Measurements from ENCODE around the gene UST.

The UST gene

DNA sequence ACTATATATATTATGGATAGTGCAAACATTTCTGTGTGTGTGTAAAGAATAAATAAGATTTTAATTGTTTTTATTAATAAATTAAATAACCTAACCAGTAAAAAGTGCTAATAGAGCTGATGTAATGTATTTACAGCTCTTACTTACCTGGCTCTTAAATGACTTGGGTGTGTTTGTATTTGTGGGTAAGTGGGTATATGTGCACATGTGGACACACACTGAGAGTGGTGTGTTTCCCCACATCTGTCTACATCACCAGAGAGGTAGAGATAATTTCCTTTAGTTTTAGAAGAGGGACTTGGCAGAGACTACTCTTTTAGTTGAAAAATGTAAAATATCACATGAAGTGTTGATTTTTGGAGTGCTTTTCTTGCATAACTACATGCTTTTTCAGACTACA lies 76.0 kb downstream of the UST start:
- Histone ChIP-seq H3K4me1 (ENCODE audit: low read depth, poor library complexity, severe bottlenecking) (no peaks in the 10 kb centered on the region), H3K27me3 (ENCODE audit: insufficient read depth, low read depth) (no peaks in the 10 kb centered on the region), H3K79me2 (ENCODE audit: insufficient read depth, low read depth) (no peaks in the 10 kb centered on the region), H3K4me3 (IDR thresholded peaks at IDR 0.05; ENCODE audit: insufficient read depth, low read depth, low read length) (no peak overlapping the region), H3K36me3 (ENCODE audit: insufficient read depth) (no peaks in the 10 kb centered on the region), H4K20me1 (ENCODE audit: insufficient read depth) (no peaks in the 10 kb centered on the region), H3K27ac (no peak overlapping the region), H3K4me2 (no peak overlapping the region), H3K9ac (no peak overlapping the region), H2AFZ (ENCODE audit: low read depth) (no peak overlapping the region)
- TF ChIP-seq, protein P1, sequence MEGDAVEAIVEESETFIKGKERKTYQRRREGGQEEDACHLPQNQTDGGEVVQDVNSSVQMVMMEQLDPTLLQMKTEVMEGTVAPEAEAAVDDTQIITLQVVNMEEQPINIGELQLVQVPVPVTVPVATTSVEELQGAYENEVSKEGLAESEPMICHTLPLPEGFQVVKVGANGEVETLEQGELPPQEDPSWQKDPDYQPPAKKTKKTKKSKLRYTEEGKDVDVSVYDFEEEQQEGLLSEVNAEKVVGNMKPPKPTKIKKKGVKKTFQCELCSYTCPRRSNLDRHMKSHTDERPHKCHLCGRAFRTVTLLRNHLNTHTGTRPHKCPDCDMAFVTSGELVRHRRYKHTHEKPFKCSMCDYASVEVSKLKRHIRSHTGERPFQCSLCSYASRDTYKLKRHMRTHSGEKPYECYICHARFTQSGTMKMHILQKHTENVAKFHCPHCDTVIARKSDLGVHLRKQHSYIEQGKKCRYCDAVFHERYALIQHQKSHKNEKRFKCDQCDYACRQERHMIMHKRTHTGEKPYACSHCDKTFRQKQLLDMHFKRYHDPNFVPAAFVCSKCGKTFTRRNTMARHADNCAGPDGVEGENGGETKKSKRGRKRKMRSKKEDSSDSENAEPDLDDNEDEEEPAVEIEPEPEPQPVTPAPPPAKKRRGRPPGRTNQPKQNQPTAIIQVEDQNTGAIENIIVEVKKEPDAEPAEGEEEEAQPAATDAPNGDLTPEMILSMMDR (conservative IDR thresholded peaks at IDR 0.05; ENCODE audit: low read depth, low read length), result no peak

DNA sequence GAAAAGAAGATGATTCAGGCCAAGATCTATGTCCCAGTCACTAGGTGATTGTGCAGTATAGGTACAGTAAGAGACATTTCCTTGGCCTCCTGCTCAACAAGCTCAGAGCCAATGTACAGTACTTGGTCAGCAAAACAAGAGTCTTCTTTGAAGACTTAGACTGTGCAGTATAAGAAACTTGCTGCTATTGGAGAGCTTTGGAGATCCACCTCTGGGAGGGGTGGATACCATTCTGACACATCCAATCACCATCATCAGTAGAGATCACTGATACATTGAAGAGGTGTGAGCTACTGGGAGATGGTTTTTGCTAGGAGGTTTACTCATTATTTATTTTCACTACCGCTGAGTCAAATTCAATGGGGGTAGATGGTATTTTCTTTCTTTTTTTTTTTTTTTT lies 77.5 kb downstream of the UST start:
- H4K20me1 ChIP-seq (ENCODE audit: insufficient read depth), result no peaks in the 10 kb centered on the region
- H3K27ac ChIP-seq, result no peak overlapping the region
- no peaks in the 10 kb centered on the region for H3K36me3 ChIP-seq (ENCODE audit: insufficient read depth)
- H3K79me2 ChIP-seq (ENCODE audit: insufficient read depth, low read depth), result no peaks in the 10 kb centered on the region
- no peak overlapping the region for H3K9ac ChIP-seq
- no peaks in the 10 kb centered on the region for H3K4me1 ChIP-seq (ENCODE audit: low read depth, poor library complexity, severe bottlenecking)
- no peaks in the 10 kb centered on the region for H3K27me3 ChIP-seq (ENCODE audit: insufficient read depth, low read depth)
- no peak overlapping the region for H3K4me3 ChIP-seq (IDR thresholded peaks at IDR 0.05; ENCODE audit: insufficient read depth, low read depth, low read length)
- no peak overlapping the region for H2AFZ ChIP-seq (ENCODE audit: low read depth)
- TF ChIP-seq, protein P1 (conservative IDR thresholded peaks at IDR 0.05; ENCODE audit: low read depth, low read length), result no peak
- H3K4me2 ChIP-seq, result no peak overlapping the region

DNA sequence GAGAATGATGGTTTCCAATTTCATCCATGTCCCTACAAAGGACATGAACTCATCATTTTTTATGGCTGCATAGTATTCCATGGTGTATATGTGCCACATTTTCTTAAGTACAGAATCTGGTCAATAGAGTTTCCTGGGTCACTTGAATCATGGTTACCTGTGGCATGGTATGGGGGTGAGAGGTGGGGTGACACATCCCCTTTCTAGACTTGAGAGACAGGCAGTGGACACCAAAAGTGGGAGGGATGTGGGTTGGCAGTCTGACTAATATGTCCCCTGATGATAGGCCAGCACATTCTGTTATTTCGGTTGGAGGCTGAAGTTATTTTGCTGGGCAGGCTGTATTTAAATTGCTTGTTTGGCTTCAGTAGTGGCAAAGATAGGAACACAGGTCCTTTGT lies 78.1 kb downstream of the UST start:
- Histone ChIP-seq H3K27ac (no peak overlapping the region), H3K79me2 (ENCODE audit: insufficient read depth, low read depth) (no peaks in the 10 kb centered on the region), H2AFZ (ENCODE audit: low read depth) (no peak overlapping the region), H3K27me3 (ENCODE audit: insufficient read depth, low read depth) (no peaks in the 10 kb centered on the region), H3K36me3 (ENCODE audit: insufficient read depth) (no peaks in the 10 kb centered on the region), H3K4me3 (IDR thresholded peaks at IDR 0.05; ENCODE audit: insufficient read depth, low read depth, low read length) (no peak overlapping the region), H3K4me1 (ENCODE audit: low read depth, poor library complexity, severe bottlenecking) (no peaks in the 10 kb centered on the region), H4K20me1 (ENCODE audit: insufficient read depth) (no peaks in the 10 kb centered on the region), H3K9ac (no peak overlapping the region), H3K4me2 (no peak overlapping the region)
- TF ChIP-seq, protein P1 (conservative IDR thresholded peaks at IDR 0.05; ENCODE audit: low read depth, low read length), result no peak

DNA sequence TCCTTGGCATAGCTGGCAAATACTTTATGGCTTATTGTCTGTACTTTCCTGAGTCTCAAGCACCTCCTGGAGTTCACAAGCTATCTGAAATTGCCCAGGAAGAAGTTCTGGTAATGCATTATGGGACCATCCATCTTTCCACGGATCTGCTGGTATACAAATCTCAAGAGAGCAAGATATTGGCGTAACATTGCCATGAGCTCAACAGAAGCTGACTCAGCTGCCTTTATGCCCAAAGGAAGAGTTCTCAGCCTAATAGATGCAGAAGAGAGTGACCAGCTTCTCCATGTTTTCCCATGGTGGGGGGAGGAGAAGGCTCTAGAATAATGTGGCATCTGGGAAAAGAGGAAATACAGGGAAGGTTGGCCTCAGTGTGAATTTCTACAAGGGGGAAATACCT lies 78.7 kb downstream of the UST start:
- Histone ChIP-seq H3K79me2 (ENCODE audit: insufficient read depth, low read depth) (no peaks in the 10 kb centered on the region), H4K20me1 (ENCODE audit: insufficient read depth) (no peaks in the 10 kb centered on the region), H2AFZ (ENCODE audit: low read depth) (no peak overlapping the region), H3K27ac (no peak overlapping the region), H3K27me3 (ENCODE audit: insufficient read depth, low read depth) (no peaks in the 10 kb centered on the region), H3K4me2 (no peak overlapping the region), H3K36me3 (ENCODE audit: insufficient read depth) (no peaks in the 10 kb centered on the region), H3K4me3 (IDR thresholded peaks at IDR 0.05; ENCODE audit: insufficient read depth, low read depth, low read length) (no peak overlapping the region), H3K4me1 (ENCODE audit: low read depth, poor library complexity, severe bottlenecking) (no peaks in the 10 kb centered on the region), H3K9ac (no peak overlapping the region)
- TF ChIP-seq, protein P1 (conservative IDR thresholded peaks at IDR 0.05; ENCODE audit: low read depth, low read length), result no peak

Measured in KMS-11 (cell line).